HG03520 (cell line): ENCODE measurements around the gene UBIAD1.
"Not testable (repeated sequence)": the region's sequence is repeated elsewhere in the genome, so short reads cannot be mapped to it uniquely, and the experiment has no call there.

ENCODE experiments used
- ATAC-seq: cut with Tn5 transposase; IDR thresholded peaks from one replicate; pipeline ENCODE4 v1.9.1; 2021; ENCODE audit warnings: mild to moderate bottlenecking, moderate library complexity; ENCODE audit not compliant: unreplicated experiment

The UBIAD1 gene, protein sequence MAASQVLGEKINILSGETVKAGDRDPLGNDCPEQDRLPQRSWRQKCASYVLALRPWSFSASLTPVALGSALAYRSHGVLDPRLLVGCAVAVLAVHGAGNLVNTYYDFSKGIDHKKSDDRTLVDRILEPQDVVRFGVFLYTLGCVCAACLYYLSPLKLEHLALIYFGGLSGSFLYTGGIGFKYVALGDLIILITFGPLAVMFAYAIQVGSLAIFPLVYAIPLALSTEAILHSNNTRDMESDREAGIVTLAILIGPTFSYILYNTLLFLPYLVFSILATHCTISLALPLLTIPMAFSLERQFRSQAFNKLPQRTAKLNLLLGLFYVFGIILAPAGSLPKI

GRCh38 chr1:11272832-11273594 lies at the start of gene UBIAD1:
UBIAD1 (plus strand) TSS chr1:11273198; CDS start chr1:11273532, 334 bp downstream.
- peak; percentile 67 for ATAC-seq

GRCh38 chr1:11227106-11228077 lies 45.6 kb upstream of the UBIAD1 start:
- ATAC-seq = no peak

- ATAC-seq = no peak
Observed at GRCh38 chr1:11229203-11229602, 43.8 kb upstream of the UBIAD1 start.

DNA sequence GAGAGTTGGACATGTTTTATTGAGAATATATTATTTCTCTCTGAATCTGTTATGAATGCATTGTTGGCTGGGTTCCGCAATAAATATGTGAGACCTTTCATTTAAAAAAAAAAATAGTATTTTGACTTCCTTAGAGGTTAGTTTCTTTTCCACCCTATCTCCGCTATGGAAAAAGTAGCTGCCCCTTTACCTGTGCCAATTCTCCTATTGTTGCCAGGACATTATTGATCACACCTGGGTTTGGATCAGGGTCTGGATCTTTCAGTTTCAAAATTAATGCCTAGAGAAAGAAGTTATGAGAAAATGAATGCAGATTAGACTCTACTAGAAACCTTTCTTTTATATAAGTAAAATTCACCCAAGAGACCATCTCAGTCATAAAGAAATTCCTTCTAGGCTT lies 39.8 kb upstream of the UBIAD1 start:
- no peak for ATAC-seq

GRCh38 chr1:11237356-11237755 lies 35.6 kb upstream of the UBIAD1 start:
- no peak for ATAC-seq

- ATAC-seq = no peak
Observed at GRCh38 chr1:11238311-11238710, 34.7 kb upstream of the UBIAD1 start.

GRCh38 chr1:11245248-11245647 lies 27.8 kb upstream of the UBIAD1 start:
- ATAC-seq = no peak

- no peak for ATAC-seq
Observed at GRCh38 chr1:11245904-11246719, 26.9 kb upstream of the UBIAD1 start.

DNA sequence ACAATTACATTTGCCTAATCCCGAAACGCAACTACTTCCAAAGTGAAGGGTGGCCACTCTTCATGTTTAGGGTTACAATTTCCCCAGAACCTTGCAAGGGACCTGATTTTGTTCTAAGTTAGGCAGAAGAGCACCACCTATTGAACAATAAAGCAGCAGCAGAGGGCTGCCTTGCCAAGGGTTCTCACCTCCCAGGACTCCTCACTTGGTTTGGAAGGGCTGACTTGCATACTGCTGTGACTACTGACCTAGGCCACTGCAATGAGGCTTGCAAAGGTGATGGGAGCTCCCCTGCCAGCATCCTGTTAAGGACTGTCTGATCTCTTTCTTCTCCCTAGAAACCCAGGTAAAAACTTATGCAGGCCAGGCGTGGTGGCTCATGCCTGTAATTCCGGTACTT lies 24.8 kb upstream of the UBIAD1 start:
- ATAC-seq = no peak

DNA sequence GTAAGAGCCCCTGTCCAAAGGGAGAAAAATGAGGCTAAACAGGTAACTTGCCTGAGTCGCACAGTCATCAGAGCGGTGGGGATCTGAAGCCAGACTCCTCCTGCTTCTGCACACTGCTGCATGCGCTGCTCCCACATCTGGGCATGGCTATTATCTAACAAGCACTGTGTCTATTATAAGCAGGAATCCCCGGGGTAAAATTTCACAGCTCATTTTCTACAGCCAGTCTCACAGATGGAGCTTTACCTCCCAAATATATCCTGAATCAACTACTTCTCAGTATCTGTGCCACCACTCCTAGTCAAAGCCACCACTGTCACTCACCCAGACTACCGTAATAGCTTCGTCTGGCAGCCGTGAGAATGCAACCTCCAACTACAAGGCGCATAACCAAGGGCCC lies 20.5 kb upstream of the UBIAD1 start:
- ATAC-seq = no peak

- no peak for ATAC-seq
Observed at GRCh38 chr1:11253226-11253625, 19.8 kb upstream of the UBIAD1 start.

GRCh38 chr1:11256299-11256698 lies 16.7 kb upstream of the UBIAD1 start:
- ATAC-seq = no peak

GRCh38 chr1:11262171-11263049 lies 10.6 kb upstream of the UBIAD1 start, which contains the start of gene MTOR:
MTOR (minus strand) TSS chr1:11262551; CDS start chr1:11259409, 3,142 bp downstream.
- peak; percentile 98 for ATAC-seq

- ATAC-seq = no peak
Observed at GRCh38 chr1:11266268-11267074, 6.5 kb upstream of the UBIAD1 start.

DNA sequence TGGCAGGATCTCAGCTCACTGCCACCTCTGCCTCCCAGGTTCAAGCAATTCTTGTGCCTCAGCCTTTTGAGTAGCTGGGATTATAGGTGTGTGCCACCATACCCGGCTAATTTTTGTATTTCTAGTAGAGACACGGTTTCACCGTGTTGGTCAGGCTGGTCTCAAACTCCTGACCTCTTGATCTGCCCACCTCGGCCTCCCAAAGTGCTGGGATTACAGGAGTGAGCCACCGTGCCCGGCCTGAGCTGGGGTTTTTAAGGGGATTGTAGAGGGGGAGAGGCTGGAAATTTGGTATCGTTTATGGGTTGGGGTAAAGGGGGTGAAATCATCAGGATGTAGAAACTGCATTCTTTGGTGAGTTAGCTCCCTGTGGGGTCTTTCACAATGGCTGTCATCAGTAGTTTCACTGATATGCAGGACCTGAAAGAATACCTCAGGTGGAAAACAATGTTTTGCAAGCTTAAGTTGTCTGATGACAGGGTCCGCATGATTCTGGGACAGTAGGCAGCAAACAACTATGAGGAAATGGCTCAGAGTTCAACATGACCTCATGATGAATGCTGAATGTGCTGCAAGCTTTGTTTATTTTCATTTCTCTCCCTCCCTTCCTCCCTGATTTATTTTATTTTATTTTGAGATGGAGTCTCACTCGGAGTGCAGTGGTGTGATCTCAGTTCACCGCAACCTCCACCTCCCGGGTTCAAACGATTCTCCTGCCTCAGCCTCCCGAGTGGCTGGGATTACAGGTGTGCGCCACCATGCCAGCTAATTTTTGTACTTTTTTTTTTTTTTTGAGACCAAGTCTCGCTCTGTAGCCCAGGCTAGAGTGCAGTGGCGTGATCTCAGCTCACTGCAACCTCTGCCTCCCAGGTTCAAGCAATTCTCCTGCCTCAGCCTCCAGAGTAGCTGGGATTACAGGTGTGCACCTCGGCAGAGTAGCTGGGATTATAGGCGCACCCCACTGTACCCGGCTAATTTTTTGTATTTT lies 5.4 kb upstream of the UBIAD1 start:
- not testable (repeated sequence) for ATAC-seq

DNA sequence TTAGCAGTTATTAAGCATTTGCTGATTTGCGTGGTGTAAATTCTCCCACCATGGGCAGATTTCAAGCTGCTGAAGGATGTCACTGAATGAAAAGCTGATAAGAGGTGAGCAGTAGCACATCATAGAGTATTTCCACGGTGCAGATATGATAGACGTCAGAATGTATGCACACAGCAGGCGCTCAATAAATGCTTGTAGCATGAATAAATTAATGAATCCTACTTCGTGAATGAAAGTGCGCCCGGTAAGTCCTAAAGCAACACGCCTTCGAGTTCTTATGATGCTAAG lies 510 bp upstream of the UBIAD1 start:
- no peak for ATAC-seq

- ATAC-seq = peak; percentile 33
Observed at GRCh38 chr1:11273595-11274234, 717 bp downstream of the UBIAD1 start.
